ENCODE data around the gene NOXRED1.

GRCh38 chr14:77353469-77354141 lies 69.7 kb downstream of the NOXRED1 start:
- TF ChIP-seq EGR1 (IDR thresholded peaks at IDR 0.05): no peak
- TF ChIP-seq TAF1 (IDR thresholded peaks at IDR 0.05; ENCODE audit: low read depth): no peak
- TF ChIP-seq YY1 (IDR thresholded peaks at IDR 0.05; ENCODE audit: low read depth): no peak
